OCI-LY7 (cell line): ENCODE results near the gene CDC42SE1. TPM values are rescaled to one million over a fixed set of nuclear protein-coding genes. Genes with fewer than 3 reads are reported as not detected.

Experiments
- BruUV-seq: library from RNA; stranded (reverse); fragments of 400-500 nt; replicated peaks from 2 replicates; lab custom pipeline; 2021; lab: Mats Ljungman, UMichigan
- CTCF ChIA-PET: fragments of 300-600 bp; sonication (Branson Sonifier 250); formaldehyde crosslinking; loops from one replicate; lab custom pipeline; 2022; ENCODE audit warnings: antibody characterized with exemption; ENCODE audit not compliant: unreplicated experiment; lab: Charles Lee
- POLR2A ChIA-PET: fragments of 300-600 bp; sonication (Branson Sonifier 250); formaldehyde crosslinking; loops from one replicate; lab custom pipeline; 2022; ENCODE audit warnings: antibody characterized with exemption; lab: Charles Lee
- DNase-seq: peaks from one replicate; pipeline ENCODE4 v3.0.0-alpha.2; 2015; ENCODE audit warnings: low spot score
- H2AFZ ChIP-seq: fragments of 200-600 bp; sonication (generic), shearing (Covaris generic); 2 replicates; pipeline ENCODE4 v1.6.1; 2014; ENCODE audit warnings: mild to moderate bottlenecking, antibody characterized with exemption, low read length, moderate library complexity
- H3K27ac ChIP-seq: fragments of 200-600 bp; sonication (generic); 2 replicates; pipeline ENCODE4 v1.5.1; 2014; ENCODE audit warnings: mixed run types, low read depth, mild to moderate bottlenecking, moderate library complexity, low read length, inconsistent platforms; ENCODE audit not compliant: poor library complexity, severe bottlenecking
- H3K36me3 ChIP-seq: fragments of 200-600 bp; sonication (generic); 2 replicates; pipeline ENCODE4 v1.6.1; 2014; ENCODE audit warnings: mild to moderate bottlenecking, antibody characterized with exemption, low read length, moderate library complexity, mixed read lengths; ENCODE audit not compliant: insufficient read depth
- H3K4me1 ChIP-seq: fragments of 200-600 bp; sonication (generic); 2 replicates; pipeline ENCODE4 v1.5.1; 2014; ENCODE audit warnings: mild to moderate bottlenecking, low read length; ENCODE audit not compliant: insufficient read depth, poor library complexity, severe bottlenecking
- H3K4me2 ChIP-seq: fragments of 200-600 bp; sonication (generic); 2 replicates; pipeline ENCODE4 v1.6.1; 2014; ENCODE audit warnings: mild to moderate bottlenecking, low read length
- H3K4me3 ChIP-seq: fragments of 200-600 bp; sonication (generic); 2 replicates; pipeline ENCODE4 v1.5.1; 2014; ENCODE audit warnings: mild to moderate bottlenecking, low read depth, low read length; ENCODE audit not compliant: poor library complexity, severe bottlenecking
- H3K79me2 ChIP-seq: fragments of 200-600 bp; sonication (generic); 2 replicates; pipeline ENCODE4 v1.6.1; 2016; ENCODE audit warnings: low read depth, mild to moderate bottlenecking, low read length, moderate library complexity, mixed read lengths; ENCODE audit not compliant: insufficient read depth
- H3K9me2 ChIP-seq: fragments of 200-600 bp; sonication (generic); 2 replicates; pipeline ENCODE4 v1.6.1; 2016; ENCODE audit warnings: mild to moderate bottlenecking, low read length, mixed read lengths; ENCODE audit not compliant: insufficient read depth
- H3K9me3 ChIP-seq: fragments of 200-600 bp; sonication (generic); 2 replicates; pipeline ENCODE4 v1.6.1; 2014; ENCODE audit warnings: mild to moderate bottlenecking, mixed run types, low read length, mixed read lengths
- H4K20me1 ChIP-seq: fragments of 200-600 bp; sonication (generic); 2 replicates; pipeline ENCODE4 v1.6.1; 2014; ENCODE audit warnings: mild to moderate bottlenecking, antibody characterized with exemption, low read length, moderate library complexity, mixed read lengths; ENCODE audit not compliant: insufficient read depth
- CTCF ChIP-seq: fragments of 200-600 bp; sonication (generic); conservative IDR thresholded peaks from 2 replicates; pipeline ENCODE4 v1.5.1; 2014; ENCODE audit warnings: mild to moderate bottlenecking, antibody characterized with exemption, low read length, moderate library complexity, mixed read lengths
- EZH2phosphoT487 ChIP-seq: fragments of 200-600 bp; sonication (generic); IDR thresholded peaks from 2 replicates; pipeline ENCODE4 v1.6.1; 2018; ENCODE audit warnings: low read depth, borderline replicate concordance, mild to moderate bottlenecking, mixed run types, antibody characterized with exemption, low read length, moderate library complexity, mixed read lengths
- intact Hi-C: fragments of 100-400 bp; cut with micrococcal nuclease; formaldehyde crosslinking; loops from one replicate; pipeline ENCODE4 v1.10.0; 2022; ENCODE audit not compliant: unreplicated experiment
- total RNA-seq, 2 experiments: library from RNA; depleted of rRNA in 1 of 2; stranded (reverse); fragments of >200 nt in 1 of 2; shearing (Covaris generic) in 1 of 2; gene quantifications; 2 replicates each; pipeline ENCODE4 v1.2.3, GENCODE V29; 2014 to 2022

Gene CDC42SE1
- total RNA-seq, 2 experiments from 2014 or later = 48.2 to 63.3 TPM

DNA sequence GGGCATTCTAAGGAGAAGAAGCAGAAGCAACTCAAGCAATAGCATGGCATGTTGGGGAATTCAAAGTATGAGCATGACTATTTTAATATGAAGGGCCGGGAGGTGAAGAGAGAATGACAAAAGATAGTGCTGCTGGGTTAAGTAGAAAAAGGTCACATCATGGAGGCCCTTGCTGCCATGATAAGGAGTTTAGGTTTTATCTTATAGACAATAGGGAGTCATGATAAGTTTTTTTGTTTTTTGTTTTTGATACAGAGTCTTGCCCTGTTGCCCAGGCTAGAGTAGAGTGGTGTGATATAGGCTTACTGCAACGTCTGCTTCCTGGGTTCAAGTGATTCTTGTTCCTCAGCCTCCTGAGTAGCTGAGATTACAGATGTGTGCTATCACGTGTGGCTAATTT, 19.9 kb downstream of the CDC42SE1 start:
- BruUV-seq = no TSS peak
- intact Hi-C loops = no loop called here
- H3K36me3 ChIP-seq = peaks cover 12% of the 10 kb centered on the region; the same call in 1 of the 2 replicates

DNA sequence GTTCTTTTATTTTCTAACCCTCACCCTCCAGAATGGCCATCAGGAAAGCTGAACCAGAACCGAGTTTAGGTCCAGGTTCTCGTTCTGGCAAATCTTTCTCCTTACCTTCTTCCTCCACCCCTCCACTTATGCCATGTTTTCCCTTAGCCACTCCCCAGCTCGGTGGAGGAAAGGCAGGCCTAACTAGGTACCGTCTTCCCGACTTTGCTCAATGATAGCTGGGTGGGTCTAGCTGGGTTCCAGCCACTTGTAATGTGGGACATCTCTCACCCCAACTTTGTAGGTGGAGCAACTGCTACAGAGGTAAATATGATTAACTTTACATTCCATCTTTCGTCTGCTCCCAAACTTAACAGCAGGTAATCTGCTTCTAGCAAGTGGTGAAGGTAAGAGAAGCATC, 22.4 kb downstream of the CDC42SE1 start:
- intact Hi-C loops = no loop called here
- Histone ChIP-seq H3K27ac (no peak overlapping the region), H3K79me2 (no peaks in the 10 kb centered on the region), H2AFZ (no peak overlapping the region), H3K4me2 (no peak overlapping the region), H3K4me1 (no peaks in the 10 kb centered on the region), H3K9me2 (no peaks in the 10 kb centered on the region), H3K36me3 (peaks cover 20% of the 10 kb centered on the region), H3K9me3 (no peaks in the 10 kb centered on the region), H3K4me3 (no peak overlapping the region), H4K20me1 (no peaks in the 10 kb centered on the region)
- BruUV-seq = no TSS peak
- no peak for DNase-seq
- CTCF ChIA-PET = no interaction called here
- TF ChIP-seq CTCF = no peak
- TF ChIP-seq EZH2phosphoT487 = no peak
- POLR2A ChIA-PET = interaction anchor here (0.6 to 1.5 kb wide), 3 partner anchors 9 to 71 kb away, joined by 3 read pairs; no protein-coding TSS in a partner anchor

More for the DNA sequence above, 19.9 kb downstream of the CDC42SE1 start:
- Histone ChIP-seq H3K4me1 (no peaks in the 10 kb centered on the region), H3K4me2 (no peak overlapping the region), H2AFZ (no peak overlapping the region), H3K9me3 (no peaks in the 10 kb centered on the region), H3K79me2 (no peaks in the 10 kb centered on the region), H3K4me3 (no peak overlapping the region), H3K27ac (no peak overlapping the region), H3K9me2 (no peaks in the 10 kb centered on the region), H4K20me1 (no peaks in the 10 kb centered on the region)
- no peak for DNase-seq
- TF ChIP-seq EZH2phosphoT487 (no peak), CTCF (no peak)
- POLR2A ChIA-PET = no interaction called here
- CTCF ChIA-PET = no interaction called here

GRCh38 chr1:151036356-151036755, 23.1 kb downstream of the CDC42SE1 start, which contains the start of gene BNIPL:
TSS of gene BNIPL (plus strand) at chr1:151036586. CDS start at chr1:151036726, 140 bp downstream.
- no peak within 1 kb of the TSS for H2AFZ ChIP-seq
- no peaks in the 10 kb centered on the region for H3K9me3 ChIP-seq
- ChIA-PET CTCF (no interaction called here), POLR2A (interaction anchor here (0.7 to 1.5 kb wide), 2 partner anchors 9 to 24 kb away, joined by 3 read pairs; no protein-coding TSS in a partner anchor)
- no TSS peak for BruUV-seq
- H3K36me3 ChIP-seq = peaks cover 25% of the 10 kb centered on the region
- H3K79me2 ChIP-seq = no peaks in the 10 kb centered on the region
- no peaks in the 10 kb centered on the region for H3K9me2 ChIP-seq
- no peaks in the 10 kb centered on the region for H3K4me1 ChIP-seq
- no peak within 1 kb of the TSS for H3K4me3 ChIP-seq
- intact Hi-C loops = no loop called here
- TF ChIP-seq CTCF (no peak), EZH2phosphoT487 (no peak)
- no peaks in the 10 kb centered on the region for H4K20me1 ChIP-seq
- no peak within 1 kb of the TSS for H3K27ac ChIP-seq
- no peak for DNase-seq
- H3K4me2 ChIP-seq = no peak within 1 kb of the TSS
